MM.1S (cell line): ENCODE results near the gene DAO.

Experiments
- DNase-seq: peaks from one replicate; pipeline ENCODE4 v3.0.0-alpha.2; 2015
- H2AFZ ChIP-seq: fragments of 300-600 bp; sonication (generic); 2 replicates; pipeline ENCODE4 v1.6.0; 2016; ENCODE audit warnings: antibody characterized with exemption, low read length
- H3F3A ChIP-seq: fragments of 300-600 bp; sonication (generic); 2 replicates; pipeline ENCODE4 v1.6.1; 2016; ENCODE audit warnings: mild to moderate bottlenecking, antibody characterized with exemption, low read length, moderate library complexity, mixed read lengths; ENCODE audit not compliant: insufficient read depth
- H3K27ac ChIP-seq: fragments of 300-600 bp; sonication (generic); 2 replicates; pipeline ENCODE4 v1.5.1; 2016; ENCODE audit warnings: mild to moderate bottlenecking, low read length
- H3K27me3 ChIP-seq: fragments of 300-600 bp; sonication (generic); replicated peaks from 2 replicates; pipeline ENCODE4 v1.6.0; 2016; ENCODE audit warnings: low read length; ENCODE audit not compliant: insufficient read depth
- H3K36me3 ChIP-seq: fragments of 300-600 bp; sonication (generic); replicated peaks from 2 replicates; pipeline ENCODE4 v1.6.1; 2016; ENCODE audit warnings: mild to moderate bottlenecking, low read length, mixed read lengths; ENCODE audit not compliant: insufficient read depth
- H3K4me1 ChIP-seq: fragments of 300-600 bp; sonication (generic); 2 replicates; pipeline ENCODE4 v1.6.1; 2016; ENCODE audit warnings: low read length, mixed read lengths
- H3K4me2 ChIP-seq: fragments of 300-600 bp; sonication (generic); 2 replicates; pipeline ENCODE4 v1.6.0; 2016; ENCODE audit warnings: low read depth, low read length
- H3K4me3 ChIP-seq: fragments of 300-600 bp; sonication (generic); 2 replicates; pipeline ENCODE4 v1.5.1; 2016; ENCODE audit warnings: low read length, mixed read lengths
- H3K79me2 ChIP-seq: fragments of 300-600 bp; sonication (generic); 2 replicates; pipeline ENCODE4 v1.6.1; 2016; ENCODE audit warnings: mixed run types, low read length, mixed read lengths
- H3K9ac ChIP-seq: fragments of 300-600 bp; sonication (generic); 2 replicates; pipeline ENCODE4 v1.6.1; 2016; ENCODE audit warnings: low read length, mixed read lengths
- H3K9me2 ChIP-seq: fragments of 300-600 bp; sonication (generic); replicated peaks from 2 replicates; pipeline ENCODE4 v1.6.1; 2016; ENCODE audit warnings: mild to moderate bottlenecking, low read length, mixed read lengths; ENCODE audit not compliant: insufficient read depth
- H3K9me3 ChIP-seq: fragments of 300-600 bp; sonication (generic); replicated peaks from 2 replicates; pipeline ENCODE4 v1.6.1; 2016; ENCODE audit warnings: mild to moderate bottlenecking, low read length, mixed read lengths; ENCODE audit not compliant: insufficient read depth
- H4K20me1 ChIP-seq: fragments of 300-600 bp; sonication (generic); 2 replicates; pipeline ENCODE4 v1.6.1; 2016; ENCODE audit warnings: mild to moderate bottlenecking, low read length, moderate library complexity, mixed read lengths; ENCODE audit not compliant: insufficient read depth
- CTCF ChIP-seq: fragments of 300-600 bp; sonication (generic); IDR thresholded peaks from 2 replicates; pipeline ENCODE4 v1.5.1; 2016; ENCODE audit warnings: antibody characterized with exemption, low read length, mixed read lengths
- EZH2 ChIP-seq: fragments of 300-600 bp; sonication (generic); optimal IDR thresholded peaks from 2 replicates; pipeline ENCODE3; 2017; ENCODE audit warnings: low read depth, mild to moderate bottlenecking, antibody characterized with exemption, low read length, mixed read lengths
- EZH2phosphoT487 ChIP-seq: fragments of 300-600 bp; sonication (generic); IDR thresholded peaks from 2 replicates; pipeline ENCODE4 v1.6.1; 2018; ENCODE audit warnings: antibody characterized with exemption, low read length

The DAO gene

DNA sequence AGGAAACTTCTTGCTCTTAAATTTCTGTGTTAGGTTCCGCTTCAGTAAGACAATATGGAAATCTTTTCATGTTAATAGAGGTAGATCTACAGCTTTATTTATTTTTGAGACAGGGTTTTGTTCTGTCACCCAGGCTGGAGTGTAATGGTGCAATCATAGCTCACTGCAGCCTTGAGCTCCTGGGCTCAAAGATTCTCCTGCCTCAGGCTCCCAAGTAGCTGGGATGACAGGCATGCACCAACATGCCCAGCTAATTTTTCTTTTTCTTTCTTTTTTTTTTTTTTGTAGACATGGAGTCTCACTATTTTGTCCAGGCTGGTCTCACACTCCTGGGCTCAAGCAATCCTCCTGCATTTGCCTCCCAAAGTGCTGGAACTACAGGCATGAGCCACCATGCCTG, 70.1 kb downstream of the DAO start:
- no peak overlapping the region for H3K4me2 ChIP-seq
- H3K9me3 ChIP-seq, result no peaks in the 10 kb centered on the region
- H3K27me3 ChIP-seq, result no peaks in the 10 kb centered on the region
- no peaks in the 10 kb centered on the region for H3F3A ChIP-seq
- no peaks in the 10 kb centered on the region for H3K9me2 ChIP-seq
- H3K27ac ChIP-seq, result no peak overlapping the region
- DNase-seq, result no peak
- no peak for TF ChIP-seq CTCF
- TF ChIP-seq EZH2, result no peak
- TF ChIP-seq EZH2phosphoT487, result no peak
- H3K4me1 ChIP-seq, result no peaks in the 10 kb centered on the region
- no peaks in the 10 kb centered on the region for H3K36me3 ChIP-seq
- H3K9ac ChIP-seq, result no peak overlapping the region
- no peaks in the 10 kb centered on the region for H3K79me2 ChIP-seq
- H4K20me1 ChIP-seq, result no peaks in the 10 kb centered on the region
- no peak overlapping the region for H2AFZ ChIP-seq
- H3K4me3 ChIP-seq, result no peak overlapping the region
